Right renal cortex interstitium (tissue), 3 donors: Measurements from ENCODE around the gene GSN. TPM values are rescaled to one million over a fixed set of nuclear protein-coding genes. Genes with fewer than 3 reads are reported as not detected.

Experiments used
- DNase-seq, 3 donors: peaks; one replicate each; pipeline ENCODE4 v3.0.0-alpha.2; 2013; ENCODE audit warnings: low read depth in 3 of 3, low spot score in 2 of 3
- polyA plus RNA-seq, 3 donors: library from polyadenylated mRNA; unstranded; fragments of 120-200 nt; gene quantifications; one replicate each; pipeline ENCODE4 v1.2.1, GENCODE V29; 2013; ENCODE audit not compliant: insufficient read length in 3 of 3

Gene GSN
- 100 to 1,000 TPM; 144 to 177 (median 171) TPM for polyA plus RNA-seq

GRCh38 chr9:121267689-121268597 is at the start of gene GSN:
GSN (plus strand) TSS chr9:121268162; CDS start chr9:121301972, 33,810 bp downstream.
- DNase-seq: no peak

- no peak for DNase-seq
Measured at GRCh38 chr9:121218357-121219027, 49.5 kb upstream of the GSN start.

GRCh38 chr9:121219530-121219929 is 48.4 kb upstream of the GSN start:
- no peak for DNase-seq

- DNase-seq: no peak
Measured at GRCh38 chr9:121220996-121221663, 46.8 kb upstream of the GSN start.

- no peak for DNase-seq
Measured at GRCh38 chr9:121221664-121222055, 46.3 kb upstream of the GSN start.

GRCh38 chr9:121222524-121223171 is 45.3 kb upstream of the GSN start:
- no peak for DNase-seq

GRCh38 chr9:121225240-121225639 is 42.7 kb upstream of the GSN start:
- DNase-seq: no peak

- DNase-seq: no peak
Measured at GRCh38 chr9:121226175-121226574, 41.8 kb upstream of the GSN start.

- DNase-seq: no peak
Measured at GRCh38 chr9:121227862-121228261, 40.1 kb upstream of the GSN start.

- no peak for DNase-seq
Measured at GRCh38 chr9:121230256-121230655, 37.7 kb upstream of the GSN start.

- no peak for DNase-seq
Measured at GRCh38 chr9:121232251-121232650, 35.7 kb upstream of the GSN start.

GRCh38 chr9:121233906-121234831 is 33.8 kb upstream of the GSN start:
- no peak for DNase-seq

GRCh38 chr9:121234832-121235161 is 33.2 kb upstream of the GSN start:
- DNase-seq: no peak

- DNase-seq: no peak
Measured at GRCh38 chr9:121235512-121235911, 32.5 kb upstream of the GSN start.

- DNase-seq: no peak
Measured at GRCh38 chr9:121237916-121238315, 30.0 kb upstream of the GSN start.

- no peak for DNase-seq
Measured at GRCh38 chr9:121239071-121239470, 28.9 kb upstream of the GSN start.

GRCh38 chr9:121239851-121240250 is 28.1 kb upstream of the GSN start:
- no peak for DNase-seq

- DNase-seq: no peak
Measured at GRCh38 chr9:121240472-121241135, 27.4 kb upstream of the GSN start.

GRCh38 chr9:121242219-121242958 is 25.6 kb upstream of the GSN start:
- DNase-seq: no peak
